ENCODE measurements around the gene PCGF6. TPM values are rescaled to one million over a fixed set of nuclear protein-coding genes. Genes with fewer than 3 reads are reported as not detected.
A peak's percentile ranks its signal among the peaks of the same experiment; 100 is the strongest.

The PCGF6 gene
- total and polyA plus RNA-seq, 8 donors = 7.7 to 14.7 (median 12.9) TPM

- Histone ChIP-seq H3K9me3 (no peaks in the 10 kb centered on the region), H3K4me1 (no peaks in the 10 kb centered on the region), H3K27me3 (no peaks in the 10 kb centered on the region), H3K36me3 (peaks cover 0 to 89% of the 10 kb centered on the region in 2 donors), H3K27ac (no peak overlapping the region), H3K4me3 (no peak overlapping the region)
- DNase-seq (no peak), ATAC-seq (no peak)
- intact Hi-C loops (cut with DNase I) = no loop called here
- TF ChIP-seq CTCF (IDR thresholded peaks at IDR 0.05) = no peak
These were observed 23.0 kb downstream of the PCGF6 start for GRCh38 chr10:103327906-103328305.

GRCh38 chr10:103316087-103316486 lies 34.9 kb downstream of the PCGF6 start:
- Histone ChIP-seq H3K4me1 (no peaks in the 10 kb centered on the region), H3K27me3 (no peaks in the 10 kb centered on the region), H3K4me3 (no peak overlapping the region), H3K27ac (no peak overlapping the region), H3K36me3 (peaks cover 0 to 76% of the 10 kb centered on the region in 2 donors), H3K9me3 (no peaks in the 10 kb centered on the region)
- no peak for DNase-seq
- intact Hi-C loops (cut with DNase I) = no loop called here
- no peak for TF ChIP-seq CTCF (IDR thresholded peaks at IDR 0.05)
- ATAC-seq = no peak

- no peak overlapping the region for H3K4me3 ChIP-seq
- peaks cover 0 to 90% of the 10 kb centered on the region in 2 donors for H3K36me3 ChIP-seq
- H3K4me1 ChIP-seq = no peaks in the 10 kb centered on the region
- DNase-seq (no peak), ATAC-seq (no peak)
- no peak overlapping the region for H3K27ac ChIP-seq
- intact Hi-C loops (cut with DNase I) = no loop called here
- H3K27me3 ChIP-seq = no peaks in the 10 kb centered on the region
- H3K9me3 ChIP-seq = no peaks in the 10 kb centered on the region
- TF ChIP-seq CTCF (IDR thresholded peaks at IDR 0.05) = no peak
These were observed 40.7 kb downstream of the PCGF6 start for GRCh38 chr10:103310197-103310596.

- Histone ChIP-seq H3K4me1 (no peaks in the 10 kb centered on the region), H3K9me3 (no peaks in the 10 kb centered on the region), H3K27me3 (no peaks in the 10 kb centered on the region), H3K4me3 (no peak overlapping the region), H3K27ac (no peak overlapping the region), H3K36me3 (peaks cover 0 to 99% of the 10 kb centered on the region in 2 donors)
- TF ChIP-seq CTCF (IDR thresholded peaks at IDR 0.05) = no peak
- ATAC-seq (no peak), DNase-seq (peak in 1 of 4 donors; percentile 7)
- intact Hi-C loops (cut with DNase I) = no loop called here
These were observed 43.3 kb downstream of the PCGF6 start for GRCh38 chr10:103307594-103307993.

- intact Hi-C loops (cut with DNase I) = no loop called here
- Histone ChIP-seq H3K4me3 (no peak overlapping the region), H3K36me3 (no peaks in the 10 kb centered on the region), H3K4me1 (no peaks in the 10 kb centered on the region), H3K9me3 (no peaks in the 10 kb centered on the region), H3K27me3 (no peaks in the 10 kb centered on the region), H3K27ac (no peak overlapping the region)
- TF ChIP-seq CTCF (IDR thresholded peaks at IDR 0.05) = no peak
- DNase-seq = no peak
- no peak for ATAC-seq
These were observed 55.4 kb downstream of the PCGF6 start for GRCh38 chr10:103295374-103296015.

All from left lung (tissue), 10 donors.